ENCODE results near the gene MYMX.

DNA sequence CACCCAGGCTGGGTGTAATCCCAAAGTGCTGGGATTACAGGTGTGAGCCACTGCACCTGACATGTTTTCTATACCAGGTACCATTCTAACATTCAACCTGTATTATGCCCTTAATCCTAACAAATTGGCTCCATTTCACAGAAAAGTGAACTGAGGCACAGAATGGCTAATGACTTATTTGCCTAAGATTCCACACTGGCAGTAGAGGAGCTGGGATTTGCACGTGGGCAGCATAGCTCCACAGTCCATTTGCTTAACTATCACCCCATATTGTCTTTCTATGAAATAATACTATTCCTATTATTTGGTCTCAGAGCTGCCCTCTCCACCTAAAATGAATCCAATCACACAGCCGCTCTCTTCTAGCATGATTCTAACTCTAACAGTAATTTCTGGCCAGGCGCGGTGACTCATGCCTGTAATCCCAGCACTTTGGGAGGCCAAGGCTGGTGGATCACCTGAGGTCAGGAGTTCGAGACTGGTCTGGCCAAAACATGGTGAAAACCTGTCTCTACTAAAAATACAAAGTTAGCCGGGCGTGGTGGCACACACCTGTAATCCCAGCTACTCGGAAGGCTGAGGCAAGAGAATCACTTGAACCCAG is 23.3 kb upstream of the MYMX start:
- TF ChIP-seq, protein P1, sequence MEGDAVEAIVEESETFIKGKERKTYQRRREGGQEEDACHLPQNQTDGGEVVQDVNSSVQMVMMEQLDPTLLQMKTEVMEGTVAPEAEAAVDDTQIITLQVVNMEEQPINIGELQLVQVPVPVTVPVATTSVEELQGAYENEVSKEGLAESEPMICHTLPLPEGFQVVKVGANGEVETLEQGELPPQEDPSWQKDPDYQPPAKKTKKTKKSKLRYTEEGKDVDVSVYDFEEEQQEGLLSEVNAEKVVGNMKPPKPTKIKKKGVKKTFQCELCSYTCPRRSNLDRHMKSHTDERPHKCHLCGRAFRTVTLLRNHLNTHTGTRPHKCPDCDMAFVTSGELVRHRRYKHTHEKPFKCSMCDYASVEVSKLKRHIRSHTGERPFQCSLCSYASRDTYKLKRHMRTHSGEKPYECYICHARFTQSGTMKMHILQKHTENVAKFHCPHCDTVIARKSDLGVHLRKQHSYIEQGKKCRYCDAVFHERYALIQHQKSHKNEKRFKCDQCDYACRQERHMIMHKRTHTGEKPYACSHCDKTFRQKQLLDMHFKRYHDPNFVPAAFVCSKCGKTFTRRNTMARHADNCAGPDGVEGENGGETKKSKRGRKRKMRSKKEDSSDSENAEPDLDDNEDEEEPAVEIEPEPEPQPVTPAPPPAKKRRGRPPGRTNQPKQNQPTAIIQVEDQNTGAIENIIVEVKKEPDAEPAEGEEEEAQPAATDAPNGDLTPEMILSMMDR (conservative IDR thresholded peaks at IDR 0.05; ENCODE audit: low read depth, low read length): no peak
- TF ChIP-seq EZH2 (IDR thresholded peaks at IDR 0.05; ENCODE audit: borderline replicate concordance, low read depth, low read length, poor library complexity, severe bottlenecking): no peak

Data from A673 (cell line).